K562 (cell line): ENCODE results near the gene SIDT2. TPM values are rescaled to one million over a fixed set of nuclear protein-coding genes. Genes with fewer than 3 reads are reported as not detected.

ENCODE experiments used
- ATAC-seq: fragments of 200-7000 bp; cut with Tn5 transposase; 3 replicates; pipeline ENCODE4 v1.9.1; 2020; ENCODE audit warnings: moderate library complexity
- BruUV-seq: library from RNA; stranded (reverse); fragments of 400-500 nt; replicated peaks from 2 replicates; lab custom pipeline; 2021; lab: Mats Ljungman, UMichigan
- CTCF ChIA-PET: fragments of 300-600 bp; formaldehyde crosslinking; extraction: SDS; loops from one replicate; lab custom pipeline; 2021; ENCODE audit warnings: low intra/inter-chr PET ratio; lab: Yijun Ruan, JAX
- POLR2A ChIA-PET: fragments of 300-600, 350-650 bp; sonication (Branson Sonifier 250); formaldehyde crosslinking; extraction: SDS; loops from one replicate; lab custom pipeline; 2021; ENCODE audit warnings: antibody characterized with exemption, inconsistent platforms; lab: Yijun Ruan, JAX
- DNase-seq, 4 experiments: peaks; one replicate each; pipeline versions ENCODE4 v3.0.0 to v3.0.0-alpha.2; 2011 to 2018; ENCODE audit warnings: low spot score in 3 of 4, mixed read lengths in 3 of 4; ENCODE audit errors: extremely low read depth in 1 of 4
- FAIRE-seq: peaks from 2 replicates; lab custom pipeline; 2011; peaks lifted over from hg19 to GRCh38; lab: Jason Lieb, UNC
- H2AFZ ChIP-seq: 2 replicates; pipeline ENCODE4 v1.6.0; 2011; ENCODE audit warnings: low read depth, low read length, control low read depth, inconsistent platforms
- H3K27ac ChIP-seq: fragments of 200-600 bp; 3 replicates; pipeline ENCODE4 v1.8.0; 2011; ENCODE audit warnings: low read depth, mild to moderate bottlenecking, control low read depth, inconsistent platforms, low read length, moderate library complexity, mixed read lengths; ENCODE audit errors: extremely low read depth
- H3K27me3 ChIP-seq, 2 experiments: fragments of 300-600 bp in 1 of 2; 2 replicates in 1 of 2; 3 replicates in 1 of 2; pipeline versions ENCODE4 v1.6.0 to v1.8.0; 2011; ENCODE audit warnings: inconsistent platforms in 2 of 2, low read length in 2 of 2, mild to moderate bottlenecking in 1 of 2, mixed read lengths in 1 of 2, moderate library complexity in 1 of 2; ENCODE audit not compliant: control insufficient read depth in 2 of 2, insufficient read depth in 2 of 2
- H3K36me3 ChIP-seq: fragments of 300-600 bp; 3 replicates; pipeline ENCODE4 v1.8.0; 2011; ENCODE audit warnings: mild to moderate bottlenecking, low read length, inconsistent platforms; ENCODE audit not compliant: control insufficient read depth, insufficient read depth
- H3K4me1 ChIP-seq, 2 experiments: fragments of 200-600 bp in 1 of 2; replicated peaks in 1 of 2; 2 replicates in 1 of 2; 3 replicates in 1 of 2; pipeline versions ENCODE4 v1.5.1 to v1.8.0; 2011; ENCODE audit warnings: inconsistent platforms in 2 of 2, low read length in 2 of 2, mild to moderate bottlenecking in 1 of 2, mixed read lengths in 1 of 2, moderate library complexity in 1 of 2; ENCODE audit not compliant: control insufficient read depth in 2 of 2, insufficient read depth in 2 of 2
- H3K4me2 ChIP-seq: 2 replicates; pipeline ENCODE4 v1.6.1; 2011; ENCODE audit warnings: low read length, control low read depth, inconsistent platforms, mixed read lengths; ENCODE audit not compliant: insufficient read depth
- H3K4me3 ChIP-seq: fragments of 200-600 bp; sonication (generic), shearing (Covaris generic); 2 replicates; pipeline ENCODE4 v1.5.1; 2016; ENCODE audit warnings: control low read depth, inconsistent platforms
- H3K79me2 ChIP-seq: fragments of 200-600 bp; 3 replicates; pipeline ENCODE4 v1.8.0; 2011; ENCODE audit warnings: low read length, inconsistent platforms; ENCODE audit not compliant: control insufficient read depth, insufficient read depth
- H3K9ac ChIP-seq, 2 experiments: 2 replicates each; pipeline versions ENCODE4 v1.6.0 to v1.6.1; 2011; ENCODE audit warnings: low read depth in 2 of 2, low read length in 2 of 2, control low read depth in 1 of 2, inconsistent platforms in 1 of 2, mild to moderate bottlenecking in 1 of 2, mixed read lengths in 1 of 2; ENCODE audit not compliant: insufficient read depth in 1 of 2
- H3K9me1 ChIP-seq: one replicate; pipeline ENCODE4 v1.6.0; 2011; ENCODE audit warnings: inconsistent platforms, mild to moderate bottlenecking, low read length, moderate library complexity; ENCODE audit not compliant: control insufficient read depth, insufficient read depth
- H3K9me3 ChIP-seq: replicated peaks from 2 replicates; pipeline ENCODE4 v1.5.1; 2011; ENCODE audit warnings: low read depth, low read length, inconsistent platforms; ENCODE audit not compliant: control insufficient read depth, insufficient read depth
- H4K20me1 ChIP-seq: replicated peaks from 2 replicates; pipeline ENCODE4 v1.6.1; 2011; ENCODE audit warnings: low read length, inconsistent platforms, mixed read lengths; ENCODE audit not compliant: control insufficient read depth, insufficient read depth
- ARNT ChIP-seq, 2 experiments: fragments of 450-650 bp; IDR thresholded peaks; 2 replicates each; pipeline ENCODE4 v1.6.1; 2016; ENCODE audit warnings: mild to moderate bottlenecking in 1 of 2
- BCL6 ChIP-seq: fragments of 250-450 bp; sonication (Bioruptor Pico); IDR thresholded peaks from 2 replicates; pipeline ENCODE4 v1.4.0; 2020
- ETS1 ChIP-seq: conservative IDR thresholded peaks from 2 replicates; pipeline ENCODE4 v1.6.1; 2011; ENCODE audit warnings: low read depth, mild to moderate bottlenecking, low read length; ENCODE audit not compliant: control insufficient read depth
- ETV1 ChIP-seq: fragments of 450-650 bp; conservative IDR thresholded peaks from 2 replicates; pipeline ENCODE4 v1.6.1; 2016; ENCODE audit warnings: missing genetic modification characterization, control low read depth, low read depth, missing compliant biosample characterization
- MNT ChIP-seq, 2 experiments: fragments of 450-650 bp; conservative IDR thresholded peaks; 2 replicates each; pipeline ENCODE4 v1.6.1; 2017; ENCODE audit warnings: mild to moderate bottlenecking in 2 of 2, moderate library complexity in 2 of 2
- NKRF ChIP-seq: fragments of 450-650 bp; IDR thresholded peaks from 2 replicates; pipeline ENCODE4 v1.6.1; 2016; ENCODE audit warnings: borderline replicate concordance
- RBBP5 ChIP-seq: fragments of 200-600 bp; sonication (generic); IDR thresholded peaks from 2 replicates; pipeline ENCODE4 v1.6.1; 2012; ENCODE audit warnings: borderline replicate concordance, mild to moderate bottlenecking, low read length, control low read depth, inconsistent platforms; ENCODE audit not compliant: insufficient read depth, poor library complexity, severe bottlenecking
- RBM22 ChIP-seq: fragments of 200-400 bp; formaldehyde crosslinking; IDR thresholded peaks from 2 replicates; pipeline ENCODE4 v1.6.1; 2018; ENCODE audit warnings: low read length, low read depth; ENCODE audit not compliant: poor library complexity, severe bottlenecking
- RFX5 ChIP-seq: IDR thresholded peaks from 2 replicates; pipeline ENCODE4 v1.6.1; 2011; ENCODE audit warnings: low read depth, mild to moderate bottlenecking, improper control_type of control experiment, low read length
- SAP30 ChIP-seq: fragments of 200-600 bp; sonication (generic); IDR thresholded peaks from 2 replicates; pipeline ENCODE4 v1.6.1; 2012; ENCODE audit warnings: borderline replicate concordance, low read depth, mild to moderate bottlenecking, moderate library complexity, low read length, control low read depth, inconsistent platforms; ENCODE audit not compliant: insufficient read depth, poor library complexity, severe bottlenecking
- SRF ChIP-seq, 2 experiments: fragments of 250-450, 450-650 bp in 1 of 2; sonication (Bioruptor Pico) in 1 of 2; sonication (generic) in 1 of 2; formaldehyde crosslinking; IDR thresholded peaks; 2 replicates each; pipeline versions ENCODE4 v1.5.0 to v1.5.1; 2020 to 2022; ENCODE audit warnings: mild to moderate bottlenecking in 1 of 2, missing genetic modification reagents in 1 of 2
- ZNF695 ChIP-seq: fragments of 450-650 bp; formaldehyde crosslinking; IDR thresholded peaks from 2 replicates; pipeline ENCODE4 v1.4.0; 2020; ENCODE audit warnings: mild to moderate bottlenecking, moderate library complexity
- WGBS: fragments of 100-300 bp; shearing (Covaris generic); methylation state at CpG from one replicate; pipeline ENCODE4 v1.1.6; 2016; ENCODE audit warnings: low coverage, mixed read lengths; ENCODE audit not compliant: insufficient coverage; ENCODE audit errors: missing lambda C conversion rate; 5-methylcytosine and 5-hydroxymethylcytosine counted together
- in situ Hi-C: fragments of 300-500 bp; cut with MboI; formaldehyde crosslinking; loops from 4 replicates; pipeline ENCODE4 v1.15.0; 2018; ENCODE audit warnings: inconsistent platforms, mixed read lengths
- intact Hi-C: fragments of 100-400 bp; cut with micrococcal nuclease; formaldehyde crosslinking; loops from 2 replicates; pipeline ENCODE4 v1.14.2; 2022
- polyA plus RNA-seq, 8 experiments: library from polyadenylated mRNA; depleted of rRNA in 4 of 8; stranded (reverse) in 5 of 8; unstranded in 3 of 8; fragments of >200 nt; fragmentation: Nextera tagmentation in 2 of 8; fragmentation: Illumina TruSeq in 1 of 8; extraction: Ambion mirVana in 2 of 8; extraction: Trizol in 1 of 8; gene quantifications; 2 replicates each; pipeline versions ENCODE4 v1.2.1 to v1.2.3, GENCODE V29; 2011 to 2014; ENCODE audit warnings: inconsistent platforms in 1 of 8, missing spikeins in 1 of 8
- total RNA-seq, 7 experiments: library from RNA; depleted of rRNA in 6 of 7; stranded (reverse); fragments of >200 nt in 6 of 7; fragmentation: Illumina TruSeq in 2 of 7; extraction: Trizol in 2 of 7; gene quantifications; 2 replicates each; pipeline versions ENCODE4 v1.2.1 to v1.2.3, GENCODE V29; 2011 to 2021; ENCODE audit warnings: low replicate concordance in 1 of 7
- TF ChIP-seq, protein P1 (sequence below): fragments of 450-650 bp; IDR thresholded peaks from one replicate; pipeline ENCODE4 v1.6.1; 2018; ENCODE audit warnings: mild to moderate bottlenecking, moderate library complexity; ENCODE audit not compliant: partially characterized antibody

Gene SIDT2
- total and polyA plus RNA-seq, 9 of the 15 experiments (the other 6 are each of a cell fraction or from before 2014, with no cell fraction given), result 2.4 to 20.2 (median 6.5) TPM

DNA sequence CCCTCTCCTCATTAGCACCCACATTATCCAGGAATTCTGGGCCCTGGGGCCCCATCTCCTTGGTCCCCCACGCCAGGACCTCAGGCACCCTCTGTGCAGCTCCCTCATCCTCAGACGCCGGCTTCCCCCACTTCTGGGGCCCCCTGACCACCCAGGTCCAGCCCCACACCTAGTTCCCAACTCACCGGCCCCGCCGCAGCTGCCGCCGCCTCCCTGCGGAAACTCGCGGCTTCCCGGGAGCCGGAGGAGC is 53.2 kb downstream of the SIDT2 start, which contains the start of gene PCSK7:
PCSK7 (minus strand) TSS at position 232 of the 250 bp plus-strand sequence. CDS start 2,229 bp downstream, outside the sequence.
- Histone ChIP-seq H3K4me2 (peak within 1 kb of the TSS; percentile 97), H3K27me3 (no peaks in the 10 kb centered on the region), H4K20me1 (no peaks in the 10 kb centered on the region; the same call in 1 of the 2 replicates), H3K27ac (peak within 1 kb of the TSS; percentile 94), H3K79me2 (peaks cover 45% of the 10 kb centered on the region), H3K4me1 (peaks cover 11 to 18% of the 10 kb centered on the region in 2 experiments; a peak in 3 of 5 replicates), H3K9me3 (no peaks in the 10 kb centered on the region), H3K9me1 (no peaks in the 10 kb centered on the region), H3K9ac (peak within 1 kb of the TSS; percentile 91 to 96), H3K36me3 (peaks cover 39% of the 10 kb centered on the region), H3K4me3 (peak within 1 kb of the TSS; percentile 85), H2AFZ (peak within 1 kb of the TSS; percentile 100)
- ChIA-PET POLR2A (interaction anchor here (0.6 to 3.6 kb wide), 2 partner anchors 11 to 371 kb away, joined by 5 to 20 read pairs; no protein-coding TSS in a partner anchor), CTCF (interaction anchor here (0.7 to 1.1 kb wide), 2 partner anchors 50 to 54 kb away, joined by 3 to 4 read pairs; no protein-coding TSS in a partner anchor)
- no peak for ATAC-seq
- WGBS, result under 1% methylated on average over 12 of the region's 13 CpGs
- in situ Hi-C loops, result loop anchor here (25.0 kb wide), 1 partner anchor 719 kb away; no protein-coding TSS in a partner anchor
- intact Hi-C loops, result loop anchor here (5.0 kb wide), 1 partner anchor 96 kb away; the partner anchor contains the start of gene CEP164
- DNase-seq, result peak in 1 of 4 experiments; percentile 25
- FAIRE-seq, result no peak
- BruUV-seq, result no TSS peak
- TF ChIP-seq ETV1 (tag) (0 out of 2 replicates have a peak, but pooled peaks have one; percentile 13), BCL6 (CRISPR knock-in tag) (no peak), NKRF (peak; percentile 45; the same call in 1 of the 2 replicates), RFX5 (peak; percentile 48; the same call in 1 of the 2 replicates), SAP30 (peak; percentile 91), ARNT (IDR thresholded peaks at IDR 0.05) (no peak), RBBP5 (peak; percentile 72), MNT (conservative IDR thresholded peaks at IDR 0.05) (peak in 1 of 2 experiments; percentile 65; a peak in 1 of 4 replicates), ZNF695 (CRISPR knock-in tag) (no peak), SRF (CRISPR knock-in tag; IDR thresholded peaks at IDR 0.05) (peak in 1 of 2 experiments; percentile 77; a peak in 1 of 4 replicates), RBM22 (no peak), ETS1 (peak; percentile 59; the same call in 1 of the 2 replicates)
- TF ChIP-seq, protein P1, sequence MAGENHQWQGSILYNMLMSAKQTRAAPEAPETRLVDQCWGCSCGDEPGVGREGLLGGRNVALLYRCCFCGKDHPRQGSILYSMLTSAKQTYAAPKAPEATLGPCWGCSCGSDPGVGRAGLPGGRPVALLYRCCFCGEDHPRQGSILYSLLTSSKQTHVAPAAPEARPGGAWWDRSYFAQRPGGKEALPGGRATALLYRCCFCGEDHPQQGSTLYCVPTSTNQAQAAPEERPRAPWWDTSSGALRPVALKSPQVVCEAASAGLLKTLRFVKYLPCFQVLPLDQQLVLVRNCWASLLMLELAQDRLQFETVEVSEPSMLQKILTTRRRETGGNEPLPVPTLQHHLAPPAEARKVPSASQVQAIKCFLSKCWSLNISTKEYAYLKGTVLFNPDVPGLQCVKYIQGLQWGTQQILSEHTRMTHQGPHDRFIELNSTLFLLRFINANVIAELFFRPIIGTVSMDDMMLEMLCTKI, result no peak
